Mesothelial cell of epicardium (in vitro differentiated cells): Measurements from ENCODE around the gene OOSP4A. TPM values are rescaled to one million over a fixed set of nuclear protein-coding genes. Genes with fewer than 3 reads are reported as not detected.

Source experiments
- DNase-seq, 2 experiments: peaks; one replicate each; pipeline ENCODE4 v3.0.0; 2021; ENCODE audit warnings: low spot score in 2 of 2; ENCODE audit not compliant: unreplicated experiment in 2 of 2
- H3K27ac Mint-ChIP-seq: 2 replicates; pipeline ENCODE4 v1.8.0; 2021; ENCODE audit warnings: mixed read lengths
- H3K27me3 Mint-ChIP-seq: 2 replicates; pipeline ENCODE4 v1.8.0; 2021; ENCODE audit warnings: low read depth, mixed read lengths
- H3K36me3 Mint-ChIP-seq: 2 replicates; pipeline ENCODE4 v1.8.0; 2021; ENCODE audit warnings: mixed read lengths
- H3K4me1 Mint-ChIP-seq: 2 replicates; pipeline ENCODE4 v1.8.0; 2021; ENCODE audit warnings: mixed read lengths
- H3K4me3 Mint-ChIP-seq: 2 replicates; pipeline ENCODE4 v1.8.0; 2021; ENCODE audit warnings: mild to moderate bottlenecking, moderate library complexity, mixed read lengths
- H3K9me3 Mint-ChIP-seq: 2 replicates; pipeline ENCODE4 v1.8.0; 2021; ENCODE audit warnings: mixed read lengths
- total RNA-seq: library from RNA; stranded (reverse); gene quantifications from 3 replicates; pipeline ENCODE4 v1.2.1, GENCODE V29; 2021
- TF ChIP-seq, protein P1 (sequence below): fragments of 200-600 bp; sonication (generic); IDR thresholded peaks from one replicate; pipeline ENCODE4 v1.5.0; 2021; ENCODE audit warnings: antibody characterized with exemption; ENCODE audit not compliant: unreplicated experiment

The OOSP4A gene
- total RNA-seq, result not detected in 3 replicates

DNA sequence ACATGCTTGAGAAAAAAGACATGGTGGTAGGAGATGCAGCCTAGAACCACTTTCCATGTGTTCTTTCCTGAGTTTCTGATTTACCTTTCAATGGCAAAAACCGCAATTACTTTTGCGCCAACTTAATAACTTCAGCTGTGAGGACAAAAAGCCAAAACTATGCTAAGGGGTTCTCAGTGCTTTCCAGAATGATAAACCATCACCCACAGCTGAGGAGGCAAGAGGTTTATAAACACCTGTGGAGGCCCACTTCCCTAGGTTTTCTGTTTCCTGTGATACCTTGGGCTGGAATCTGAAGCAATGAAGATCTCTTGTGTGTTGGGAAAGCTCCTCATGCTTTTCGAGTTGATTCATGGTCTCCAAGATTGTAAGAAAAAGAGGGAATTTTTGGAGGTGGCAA, at the start of gene OOSP4A:
Gene OOSP4A (plus strand): TSS at position 301 of the 400 bp plus-strand sequence. CDS start 0 bp downstream, at position 301.
- Mint-ChIP-seq H3K27me3 (peaks cover 5% of the 10 kb centered on the region), H3K4me3 (no peak within 1 kb of the TSS), H3K36me3 (no peaks in the 10 kb centered on the region), H3K9me3 (no peaks in the 10 kb centered on the region), H3K4me1 (no peaks in the 10 kb centered on the region), H3K27ac (no peak within 1 kb of the TSS)
- TF ChIP-seq, protein P1, sequence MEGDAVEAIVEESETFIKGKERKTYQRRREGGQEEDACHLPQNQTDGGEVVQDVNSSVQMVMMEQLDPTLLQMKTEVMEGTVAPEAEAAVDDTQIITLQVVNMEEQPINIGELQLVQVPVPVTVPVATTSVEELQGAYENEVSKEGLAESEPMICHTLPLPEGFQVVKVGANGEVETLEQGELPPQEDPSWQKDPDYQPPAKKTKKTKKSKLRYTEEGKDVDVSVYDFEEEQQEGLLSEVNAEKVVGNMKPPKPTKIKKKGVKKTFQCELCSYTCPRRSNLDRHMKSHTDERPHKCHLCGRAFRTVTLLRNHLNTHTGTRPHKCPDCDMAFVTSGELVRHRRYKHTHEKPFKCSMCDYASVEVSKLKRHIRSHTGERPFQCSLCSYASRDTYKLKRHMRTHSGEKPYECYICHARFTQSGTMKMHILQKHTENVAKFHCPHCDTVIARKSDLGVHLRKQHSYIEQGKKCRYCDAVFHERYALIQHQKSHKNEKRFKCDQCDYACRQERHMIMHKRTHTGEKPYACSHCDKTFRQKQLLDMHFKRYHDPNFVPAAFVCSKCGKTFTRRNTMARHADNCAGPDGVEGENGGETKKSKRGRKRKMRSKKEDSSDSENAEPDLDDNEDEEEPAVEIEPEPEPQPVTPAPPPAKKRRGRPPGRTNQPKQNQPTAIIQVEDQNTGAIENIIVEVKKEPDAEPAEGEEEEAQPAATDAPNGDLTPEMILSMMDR, result no peak
- no peak for DNase-seq

- H3K27ac Mint-ChIP-seq, result no peak overlapping the region
- no peak for DNase-seq
- H3K36me3 Mint-ChIP-seq, result no peaks in the 10 kb centered on the region
- H3K27me3 Mint-ChIP-seq, result no peaks in the 10 kb centered on the region
- H3K9me3 Mint-ChIP-seq, result peaks cover 34% of the 10 kb centered on the region
- TF ChIP-seq, protein P1, result no peak
- no peak overlapping the region for H3K4me3 Mint-ChIP-seq
- H3K4me1 Mint-ChIP-seq, result no peaks in the 10 kb centered on the region
Observed at GRCh38 chr11:59918480-59918879, 45.4 kb upstream of the OOSP4A start.

DNA sequence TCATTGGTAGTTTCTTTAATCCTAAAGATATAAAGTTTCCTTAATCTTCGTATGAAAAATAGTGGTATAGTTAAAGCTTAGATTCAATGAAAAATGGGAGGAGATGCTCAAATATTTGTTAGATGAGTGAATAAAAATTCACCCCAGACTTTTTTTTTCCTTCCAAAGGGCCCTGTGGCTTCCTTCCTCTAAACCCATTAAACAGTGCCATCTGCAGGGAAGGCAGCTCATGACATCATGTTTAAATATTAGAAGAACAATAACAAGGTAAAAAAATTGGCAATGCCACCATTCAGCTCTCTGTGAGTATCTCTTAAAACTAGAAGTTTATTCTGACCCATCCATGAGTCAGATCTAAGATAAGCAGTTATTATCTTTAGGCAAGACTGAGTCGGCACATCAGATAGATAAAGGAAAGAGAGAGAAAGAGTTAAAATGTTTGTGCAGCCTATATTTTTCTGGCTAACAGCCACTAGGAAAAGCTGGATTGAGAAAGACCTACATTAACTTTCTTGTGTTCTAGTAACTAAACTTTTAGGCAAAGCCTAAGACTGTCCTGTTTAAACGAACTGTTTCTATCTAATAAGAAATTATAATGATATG, 44.7 kb upstream of the OOSP4A start:
- Mint-ChIP-seq H3K27ac (no peak overlapping the region), H3K4me1 (no peaks in the 10 kb centered on the region), H3K36me3 (no peaks in the 10 kb centered on the region), H3K9me3 (peaks cover 38% of the 10 kb centered on the region), H3K27me3 (no peaks in the 10 kb centered on the region), H3K4me3 (no peak overlapping the region)
- no peak for DNase-seq
- TF ChIP-seq, protein P1, result no peak

GRCh38 chr11:59923813-59924212, 40.0 kb upstream of the OOSP4A start:
- peaks cover 65% of the 10 kb centered on the region for H3K9me3 Mint-ChIP-seq
- no peaks in the 10 kb centered on the region for H3K27me3 Mint-ChIP-seq
- no peaks in the 10 kb centered on the region for H3K4me1 Mint-ChIP-seq
- no peak for DNase-seq
- no peaks in the 10 kb centered on the region for H3K36me3 Mint-ChIP-seq
- no peak overlapping the region for H3K4me3 Mint-ChIP-seq
- H3K27ac Mint-ChIP-seq, result no peak overlapping the region
- TF ChIP-seq, protein P1, result no peak

DNA sequence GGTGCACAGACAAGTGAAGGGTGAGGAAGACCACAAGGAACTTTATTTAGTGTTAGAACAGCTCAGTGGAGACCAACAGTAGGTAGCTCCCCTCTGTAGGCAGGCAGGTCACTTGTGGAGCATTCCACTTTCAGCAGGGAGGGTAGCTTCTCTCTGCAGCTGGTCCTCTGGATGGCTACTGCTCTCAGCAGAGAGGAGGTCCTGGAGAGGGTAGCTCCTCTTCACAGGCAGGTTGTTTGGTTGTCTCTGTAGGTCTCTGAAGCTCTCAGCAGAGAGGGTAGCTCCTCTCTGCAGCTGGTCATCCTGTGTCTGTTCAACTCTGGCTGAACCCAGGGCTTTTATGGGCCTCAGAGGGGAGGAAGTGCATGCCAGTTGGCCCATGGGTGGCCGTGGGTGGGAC, 32.1 kb upstream of the OOSP4A start:
- TF ChIP-seq, protein P1, result no peak
- Mint-ChIP-seq H3K4me3 (no peak overlapping the region), H3K36me3 (peaks cover 2% of the 10 kb centered on the region), H3K9me3 (peaks cover 28% of the 10 kb centered on the region), H3K27ac (no peak overlapping the region), H3K4me1 (no peaks in the 10 kb centered on the region), H3K27me3 (no peaks in the 10 kb centered on the region)
- DNase-seq, result no peak

DNA sequence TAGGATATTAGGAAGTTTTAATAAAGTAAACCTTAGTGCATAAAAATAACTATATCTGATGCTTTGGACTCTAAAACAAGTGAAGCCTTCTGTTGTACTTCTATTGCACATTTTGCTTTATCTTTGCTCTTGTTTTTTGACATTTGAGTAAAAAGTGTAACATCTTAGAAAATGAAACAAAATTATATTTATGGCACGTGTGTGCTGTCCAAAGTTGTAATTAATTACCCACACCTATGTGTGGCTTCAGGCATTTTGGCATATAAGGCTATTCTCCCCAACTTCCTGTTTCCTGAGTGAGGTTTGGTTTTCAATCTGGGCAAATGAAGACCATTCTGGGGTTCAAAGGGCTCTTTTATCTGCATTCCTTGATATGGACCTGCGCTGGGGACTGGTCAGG, 25.7 kb upstream of the OOSP4A start, which contains the start of gene OOSP1:
Gene OOSP1 (plus strand): TSS at position 301 of the 400 bp plus-strand sequence. CDS start 23 bp downstream, at position 324.
- Mint-ChIP-seq H3K9me3 (no peaks in the 10 kb centered on the region), H3K36me3 (no peaks in the 10 kb centered on the region), H3K4me3 (no peak within 1 kb of the TSS), H3K27me3 (no peaks in the 10 kb centered on the region), H3K27ac (no peak within 1 kb of the TSS), H3K4me1 (no peaks in the 10 kb centered on the region)
- TF ChIP-seq, protein P1, result no peak
- DNase-seq, result no peak
